Prostate gland (tissue), 2 donors: ENCODE measurements around the gene POLA1.

Source experiments
- POLR2A ChIP-seq: fragments of 450-650 bp; IDR thresholded peaks from one replicate; pipeline ENCODE4 v1.6.1; 2016; ENCODE audit warnings: antibody characterized with exemption, mild to moderate bottlenecking
- TF ChIP-seq, protein P1 (sequence below), 4 experiments: fragments of 200-600 bp in 2 of 4; fragments of 450-650 bp in 2 of 4; sonication (generic) in 2 of 4; IDR thresholded peaks; 1 replicate in 3 of 4; 2 replicates in 1 of 4; pipeline ENCODE4 v1.5.1; 2016 to 2019; ENCODE audit warnings: antibody characterized with exemption in 4 of 4, mild to moderate bottlenecking in 2 of 4, moderate library complexity in 2 of 4

DNA sequence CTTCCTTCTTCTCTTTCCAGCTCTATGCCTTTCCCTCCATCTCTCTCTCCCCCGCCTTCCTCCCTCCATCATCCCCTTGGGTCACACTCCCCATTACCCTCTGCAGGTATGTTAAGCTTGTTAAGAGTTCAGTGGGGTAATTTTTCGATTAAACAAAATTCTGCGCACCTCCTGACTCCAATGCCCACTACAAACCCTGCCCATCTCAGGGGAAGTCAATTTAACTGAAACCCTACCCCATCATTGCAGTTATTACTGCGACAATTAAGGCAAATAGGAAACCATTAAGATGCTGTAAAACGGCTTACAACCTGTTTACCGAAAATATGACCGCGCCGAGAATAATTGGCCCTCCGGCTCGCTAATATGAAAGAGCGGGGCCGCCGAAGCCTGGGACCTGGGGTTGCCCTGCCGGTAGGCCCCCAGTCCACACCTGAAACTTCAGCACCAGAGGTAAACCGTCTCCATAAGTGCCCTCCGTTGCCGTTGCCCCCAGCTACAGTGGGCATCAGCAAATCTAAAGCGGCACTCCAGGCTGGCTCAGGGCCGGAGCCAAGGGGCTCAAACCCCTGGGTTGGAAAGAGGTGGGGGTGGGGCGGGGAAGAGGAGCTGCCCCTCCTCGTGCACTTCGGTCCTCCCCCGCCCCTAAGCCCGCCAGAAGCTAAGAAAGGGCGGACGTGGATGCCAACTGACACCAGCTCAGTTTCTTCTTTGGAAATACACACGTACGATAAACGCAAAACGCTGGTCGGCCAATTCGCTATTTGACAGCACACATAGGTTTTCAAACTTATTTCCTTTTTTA, 317.3 kb downstream of the POLA1 start:
- TF ChIP-seq POLR2A = no peak
- TF ChIP-seq, protein P1, sequence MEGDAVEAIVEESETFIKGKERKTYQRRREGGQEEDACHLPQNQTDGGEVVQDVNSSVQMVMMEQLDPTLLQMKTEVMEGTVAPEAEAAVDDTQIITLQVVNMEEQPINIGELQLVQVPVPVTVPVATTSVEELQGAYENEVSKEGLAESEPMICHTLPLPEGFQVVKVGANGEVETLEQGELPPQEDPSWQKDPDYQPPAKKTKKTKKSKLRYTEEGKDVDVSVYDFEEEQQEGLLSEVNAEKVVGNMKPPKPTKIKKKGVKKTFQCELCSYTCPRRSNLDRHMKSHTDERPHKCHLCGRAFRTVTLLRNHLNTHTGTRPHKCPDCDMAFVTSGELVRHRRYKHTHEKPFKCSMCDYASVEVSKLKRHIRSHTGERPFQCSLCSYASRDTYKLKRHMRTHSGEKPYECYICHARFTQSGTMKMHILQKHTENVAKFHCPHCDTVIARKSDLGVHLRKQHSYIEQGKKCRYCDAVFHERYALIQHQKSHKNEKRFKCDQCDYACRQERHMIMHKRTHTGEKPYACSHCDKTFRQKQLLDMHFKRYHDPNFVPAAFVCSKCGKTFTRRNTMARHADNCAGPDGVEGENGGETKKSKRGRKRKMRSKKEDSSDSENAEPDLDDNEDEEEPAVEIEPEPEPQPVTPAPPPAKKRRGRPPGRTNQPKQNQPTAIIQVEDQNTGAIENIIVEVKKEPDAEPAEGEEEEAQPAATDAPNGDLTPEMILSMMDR (IDR thresholded peaks at IDR 0.05) = no peak
